Activated naive CD4-positive, alpha-beta T cell treated with anti-CD3 and anti-CD28 coated beads, Interleukin-2, amount 50 U/mL, for 16 hours (primary cell): ENCODE results near the gene ZNF555.
A peak's percentile ranks its signal among the peaks of the same experiment; 100 is the strongest.
"Not testable (repeated sequence)": the region's sequence is repeated elsewhere in the genome, so short reads cannot be mapped to it uniquely, and the experiment has no call there.

Source experiments
- DNase-seq: peaks from one replicate; pipeline ENCODE4 v3.0.0-alpha.2; 2020

Gene ZNF555

GRCh38 chr19:2840794-2841791, at the start of gene ZNF555:
ZNF555 (plus strand) TSS chr19:2841475; CDS start chr19:2841573, 98 bp downstream.
- peak; percentile 97 for DNase-seq

- DNase-seq = no peak
Measured at GRCh38 chr19:2791876-2792275, 49.4 kb upstream of the ZNF555 start.

- DNase-seq = not testable (repeated sequence)
Measured at GRCh38 chr19:2792666-2793065, 48.6 kb upstream of the ZNF555 start.

GRCh38 chr19:2793126-2793525, 48.1 kb upstream of the ZNF555 start:
- no peak for DNase-seq

- no peak for DNase-seq
Measured at GRCh38 chr19:2793577-2793976, 47.7 kb upstream of the ZNF555 start.

DNA sequence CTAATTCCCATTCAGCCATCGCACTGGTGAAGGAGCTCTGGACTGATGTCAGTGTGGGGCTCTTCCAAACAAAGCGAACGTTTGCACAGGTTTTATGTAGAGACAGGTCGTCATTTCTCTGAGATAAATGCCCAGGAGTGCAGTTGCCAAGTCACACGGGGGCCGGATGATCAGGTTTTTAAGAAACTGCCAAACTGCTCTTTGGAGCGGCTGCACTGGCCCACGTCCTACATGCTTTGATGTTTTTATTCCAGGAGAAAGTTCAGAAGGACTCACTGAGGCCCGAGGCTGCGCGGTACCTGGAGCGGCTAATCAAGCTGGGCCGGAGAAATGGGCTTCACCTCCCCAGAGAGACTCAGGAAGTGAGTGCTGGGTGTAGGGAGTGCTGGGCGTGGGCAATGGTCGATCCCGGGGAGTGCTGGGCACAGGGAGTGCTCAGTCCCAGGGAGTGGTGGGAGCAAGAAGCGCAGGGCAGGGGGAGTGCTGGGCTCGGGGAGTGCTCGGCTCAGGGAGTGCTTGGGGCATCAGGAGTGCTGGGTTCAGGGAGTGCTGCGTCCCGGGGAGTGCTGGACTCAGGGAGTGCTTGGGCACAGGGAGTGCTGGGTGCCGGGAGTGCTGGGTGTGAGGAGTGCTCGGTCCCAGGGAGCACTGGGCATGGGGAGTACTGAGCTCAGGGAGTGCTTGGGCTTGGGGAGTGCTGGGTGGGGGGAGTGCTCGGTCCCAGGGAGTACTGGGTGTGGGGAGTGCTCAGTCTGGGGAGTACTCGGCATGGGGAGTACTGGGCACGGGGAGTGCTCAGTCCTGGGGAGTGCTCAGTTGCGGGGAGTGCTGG, 45.2 kb upstream of the ZNF555 start:
- no peak for DNase-seq

DNA sequence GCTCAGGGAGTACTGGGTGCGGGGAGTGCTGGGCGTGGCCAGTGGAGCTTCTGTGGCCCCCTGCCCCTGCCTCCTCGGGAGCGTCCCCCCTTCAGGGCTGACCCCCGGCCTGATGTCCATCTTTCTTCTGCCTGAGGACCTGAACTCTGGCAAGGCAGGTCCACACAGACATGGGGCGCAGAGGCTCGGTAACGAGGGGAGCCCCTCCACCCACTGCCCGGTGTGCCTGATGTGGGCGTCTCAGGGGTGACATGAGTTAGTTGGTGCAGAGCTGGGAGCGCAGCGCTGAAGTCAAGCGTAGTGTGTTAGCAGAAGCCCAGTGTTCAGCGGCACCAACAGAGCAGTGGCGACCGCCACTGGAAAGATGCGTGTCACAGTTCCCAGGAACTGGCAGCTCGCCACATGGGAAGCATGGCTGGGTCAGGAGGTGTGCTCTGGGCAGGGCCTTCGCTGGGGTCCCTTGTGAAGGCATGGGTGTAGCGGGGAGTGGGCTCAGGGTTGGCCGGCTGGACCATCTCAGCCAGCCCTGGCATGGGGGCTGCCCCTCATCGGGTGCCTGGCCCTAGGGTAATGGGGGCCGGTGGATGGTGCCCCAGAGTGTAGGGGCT, 44.5 kb upstream of the ZNF555 start:
- no peak for DNase-seq

DNA sequence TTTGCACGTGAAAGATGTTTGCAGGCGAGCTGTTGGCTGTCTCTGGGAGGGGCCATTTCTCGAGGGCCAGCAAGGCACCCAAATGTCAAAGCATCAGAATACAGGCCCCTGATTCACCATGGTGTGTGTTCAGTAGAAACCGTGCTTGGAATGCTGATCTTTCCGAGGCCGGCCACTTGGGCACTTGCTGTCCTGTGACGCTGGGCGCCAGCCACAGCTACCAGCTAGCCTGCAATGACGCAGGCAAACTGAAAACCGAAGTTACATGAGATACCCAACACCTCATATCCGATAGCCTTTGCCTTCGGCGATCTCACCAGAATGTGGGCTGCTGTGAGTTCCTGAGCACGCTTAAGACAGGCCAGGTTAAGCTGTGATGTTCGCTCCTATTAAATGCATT, 44.0 kb upstream of the ZNF555 start:
- DNase-seq = no peak

DNA sequence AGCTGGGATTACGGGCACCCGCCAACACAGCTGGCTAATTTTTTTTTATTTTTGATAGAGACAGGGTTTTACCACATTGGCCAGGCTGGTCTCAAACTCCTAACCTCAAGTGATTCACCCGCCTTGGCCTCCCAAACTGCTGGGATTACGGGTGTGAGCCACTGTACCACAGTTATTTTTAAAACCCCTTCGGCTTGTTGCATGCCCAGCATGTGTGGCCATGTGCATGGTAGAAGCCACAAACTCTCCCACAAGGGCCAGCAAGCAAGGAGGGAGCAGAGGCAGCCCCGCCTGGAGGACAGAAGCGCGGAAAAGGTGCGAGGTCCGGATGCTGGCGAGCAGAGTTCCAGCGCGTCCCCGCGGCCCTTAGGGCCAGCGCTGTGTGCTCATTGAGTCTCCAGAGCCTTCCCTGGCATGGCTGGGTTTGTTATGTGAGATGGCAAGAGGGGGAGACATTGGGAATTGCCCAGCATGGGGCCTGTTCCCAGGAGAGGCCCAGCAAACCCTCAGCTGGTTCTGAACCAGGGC, 43.1 kb upstream of the ZNF555 start:
- DNase-seq = no peak

DNA sequence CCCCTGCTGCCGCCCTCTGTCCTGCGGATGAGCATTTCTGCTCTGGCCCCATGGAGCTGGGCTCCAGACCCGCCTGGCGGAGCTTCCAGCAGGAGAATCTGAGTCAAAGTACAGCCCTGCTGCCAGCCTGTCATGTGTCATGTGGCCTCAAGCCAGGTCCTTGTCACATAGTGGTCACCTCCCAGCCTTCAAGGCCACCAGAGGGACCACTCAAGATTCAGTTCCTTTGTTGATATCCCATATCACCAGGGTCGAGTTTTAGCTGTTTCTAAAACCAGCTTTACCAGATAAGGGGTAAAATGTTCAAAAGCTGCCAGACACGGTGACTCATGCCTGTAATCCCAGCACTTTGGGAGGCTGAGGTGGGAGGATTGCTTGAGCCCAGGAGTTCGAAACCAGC, 42.5 kb upstream of the ZNF555 start:
- DNase-seq = no peak

DNA sequence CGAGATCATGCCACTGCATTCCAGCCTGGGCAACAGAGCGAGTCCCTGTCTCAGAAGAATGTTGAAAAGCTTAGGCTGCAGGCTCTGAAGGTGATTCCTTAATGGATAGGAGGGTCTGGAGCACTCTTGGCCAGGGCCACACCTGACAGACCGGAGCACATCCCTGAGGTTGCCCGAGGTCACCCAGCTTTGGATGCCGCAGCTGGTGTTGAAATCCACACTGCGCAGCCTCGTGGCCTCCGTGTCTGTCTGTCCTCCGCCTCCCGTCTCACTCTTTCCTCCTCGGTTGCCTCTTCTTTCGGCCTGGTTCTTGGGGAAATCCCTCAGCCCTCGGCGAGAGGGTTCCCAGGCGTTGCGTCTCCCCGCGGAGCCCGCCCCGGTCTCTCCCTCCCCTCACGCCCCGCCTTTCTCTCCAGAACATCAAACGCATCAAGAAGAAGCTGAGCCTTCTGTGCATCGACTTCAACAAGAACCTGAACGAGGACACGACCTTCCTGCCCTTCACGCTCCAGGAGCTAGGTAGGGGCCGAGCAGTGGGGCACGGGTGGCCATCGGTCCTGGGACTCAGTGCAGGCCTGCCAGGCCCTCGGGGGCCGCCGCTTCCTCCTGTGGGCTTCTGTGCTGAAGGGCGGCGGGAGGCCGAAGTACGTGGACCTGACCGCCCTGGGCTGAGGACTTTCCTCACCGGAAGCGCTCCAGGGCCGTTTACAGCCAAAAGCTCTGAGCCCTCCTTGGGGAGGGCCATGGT, 41.8 kb upstream of the ZNF555 start:
- no peak for DNase-seq

DNA sequence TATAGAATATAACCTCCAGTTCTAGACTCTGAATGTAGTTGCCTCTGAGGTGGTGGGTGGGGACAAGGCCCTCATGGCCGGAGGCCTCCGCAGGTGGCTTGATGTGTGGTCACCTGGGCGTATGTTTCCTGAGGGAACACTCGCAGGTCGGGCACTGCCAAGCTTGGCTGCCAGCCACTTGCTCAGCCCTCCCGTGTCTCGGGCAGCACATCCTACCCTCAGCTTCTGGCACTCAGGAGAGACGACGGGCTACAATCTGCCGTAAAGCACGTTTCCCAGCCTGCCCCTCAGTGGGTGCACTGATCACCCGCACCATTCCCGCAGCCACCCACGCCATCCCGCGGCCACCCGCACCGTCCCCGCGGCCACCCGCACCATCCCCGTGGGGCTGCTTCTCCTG, 40.8 kb upstream of the ZNF555 start:
- DNase-seq = no peak

DNA sequence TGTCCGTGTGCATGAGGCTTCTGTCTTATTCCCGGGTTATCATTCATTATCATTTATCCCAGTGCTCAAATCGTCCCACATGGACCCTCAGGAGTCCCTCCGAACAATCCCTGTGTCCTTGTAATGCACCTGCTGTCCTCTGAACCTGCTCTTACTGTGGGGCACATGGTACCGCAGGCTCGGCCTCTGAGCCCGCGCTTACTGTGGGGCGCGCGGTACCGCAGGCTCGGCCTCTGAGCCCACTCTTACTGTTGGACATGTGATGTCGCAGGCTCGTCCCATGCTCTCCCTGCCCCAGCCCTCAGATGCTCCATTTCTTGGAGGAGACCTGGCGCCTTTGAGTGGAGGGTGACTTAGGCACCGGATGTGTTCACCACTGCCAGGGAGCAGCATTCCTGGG, 38.4 kb upstream of the ZNF555 start:
- DNase-seq = no peak

DNA sequence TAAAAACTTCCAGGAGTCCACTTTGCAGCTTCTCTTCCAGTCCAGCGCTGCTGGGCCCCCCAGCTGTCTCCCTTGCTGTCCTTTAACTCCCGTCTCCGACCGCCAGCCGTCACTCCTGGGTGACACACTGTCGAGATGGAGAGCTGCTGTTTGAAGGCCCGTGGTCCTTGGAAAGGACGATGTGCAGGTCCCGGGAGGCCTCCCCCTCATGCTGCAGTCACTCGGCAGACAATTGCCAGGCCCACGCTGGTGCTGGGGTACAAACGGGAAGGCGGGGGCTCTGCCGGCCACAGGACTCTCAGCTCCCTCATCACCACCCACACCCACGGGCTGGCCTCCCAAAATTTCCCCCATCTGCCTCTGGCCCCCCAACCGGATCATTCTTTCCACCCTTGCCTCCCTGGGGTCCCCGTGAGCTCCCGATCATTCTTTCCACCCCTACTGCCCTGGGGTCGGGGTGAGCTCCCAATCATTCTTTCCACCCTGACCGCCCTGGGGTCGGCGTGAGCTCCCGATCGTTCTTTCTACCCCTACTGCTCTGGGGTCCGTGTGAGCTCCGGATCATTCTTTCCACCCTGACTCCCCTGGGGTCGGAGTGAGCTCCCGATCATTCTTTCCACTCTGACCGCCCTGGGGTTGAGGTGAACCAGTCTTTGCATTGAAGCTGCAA, 37.7 kb upstream of the ZNF555 start:
- DNase-seq = no peak

DNA sequence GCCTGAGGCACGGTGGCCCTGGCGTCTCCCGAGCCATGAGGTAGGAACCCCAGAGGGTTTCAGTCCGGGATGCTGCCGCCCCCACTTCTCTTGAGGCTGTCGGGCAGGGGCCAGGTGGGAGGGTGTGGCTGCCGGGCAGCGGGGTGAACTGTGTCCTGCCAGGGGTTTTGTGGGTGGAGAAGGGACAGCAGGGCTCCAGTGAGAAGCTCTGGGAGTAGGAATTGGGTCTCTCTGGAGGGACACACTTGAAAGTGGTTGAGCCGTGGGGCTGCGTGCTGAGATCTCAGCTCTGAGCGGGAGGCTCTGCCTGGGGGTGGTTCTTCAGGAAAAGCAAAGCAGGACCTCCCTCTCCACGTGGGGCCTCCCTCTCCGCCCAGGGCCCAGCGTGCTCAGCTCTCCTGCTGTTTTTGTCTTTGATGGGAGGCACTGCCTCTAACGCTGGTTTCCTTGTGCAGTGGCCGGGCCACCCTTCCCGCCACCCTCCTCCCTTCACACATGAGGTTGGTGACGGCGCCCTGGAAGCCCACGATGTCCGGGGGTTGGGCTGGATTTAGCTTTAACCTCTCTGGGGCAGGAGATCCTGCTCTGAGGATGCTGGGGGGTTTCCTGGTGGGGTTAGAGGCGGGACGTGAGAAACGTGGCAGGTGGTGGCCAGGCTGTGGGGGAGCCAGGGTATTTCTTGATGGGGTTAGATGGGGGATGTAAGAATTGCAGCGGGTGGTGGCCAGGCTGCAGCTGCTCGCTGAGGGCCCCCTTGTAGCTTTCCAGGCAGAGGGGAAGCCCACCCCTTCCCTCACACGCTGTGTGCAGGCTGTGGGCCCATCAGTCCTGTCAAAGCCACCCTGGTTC, 36.9 kb upstream of the ZNF555 start:
- no peak for DNase-seq

DNA sequence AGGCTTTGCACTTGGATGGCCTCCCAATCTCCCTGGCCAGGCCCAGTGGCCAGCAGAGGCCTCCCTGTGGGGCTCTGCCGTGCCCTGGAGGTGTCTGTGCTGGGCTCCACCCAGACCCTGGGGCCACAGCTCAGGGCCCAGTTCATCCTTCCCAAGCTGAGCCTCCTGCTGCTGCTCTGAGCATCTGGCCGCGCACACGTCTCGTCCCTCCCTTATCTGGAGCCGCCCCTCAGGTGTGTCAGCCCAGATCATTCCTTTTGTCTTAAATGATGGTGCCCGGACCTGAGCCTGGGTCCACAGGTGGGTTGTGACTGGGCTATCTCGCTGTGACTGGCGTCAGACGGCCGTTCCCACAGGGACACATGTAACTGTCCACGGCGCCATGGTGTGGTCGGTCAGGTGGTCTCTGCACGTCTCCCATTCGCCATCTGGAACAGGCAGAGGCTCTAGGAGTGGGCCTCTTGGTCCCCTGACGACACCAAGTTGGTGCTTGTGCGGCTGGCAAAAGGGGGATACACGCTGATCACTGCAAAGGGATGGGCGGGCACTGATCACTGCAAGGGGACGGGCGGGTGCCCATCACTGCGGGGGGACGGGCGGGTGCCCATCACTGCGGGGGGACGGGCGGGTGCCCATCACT, 35.9 kb upstream of the ZNF555 start:
- DNase-seq = no peak

DNA sequence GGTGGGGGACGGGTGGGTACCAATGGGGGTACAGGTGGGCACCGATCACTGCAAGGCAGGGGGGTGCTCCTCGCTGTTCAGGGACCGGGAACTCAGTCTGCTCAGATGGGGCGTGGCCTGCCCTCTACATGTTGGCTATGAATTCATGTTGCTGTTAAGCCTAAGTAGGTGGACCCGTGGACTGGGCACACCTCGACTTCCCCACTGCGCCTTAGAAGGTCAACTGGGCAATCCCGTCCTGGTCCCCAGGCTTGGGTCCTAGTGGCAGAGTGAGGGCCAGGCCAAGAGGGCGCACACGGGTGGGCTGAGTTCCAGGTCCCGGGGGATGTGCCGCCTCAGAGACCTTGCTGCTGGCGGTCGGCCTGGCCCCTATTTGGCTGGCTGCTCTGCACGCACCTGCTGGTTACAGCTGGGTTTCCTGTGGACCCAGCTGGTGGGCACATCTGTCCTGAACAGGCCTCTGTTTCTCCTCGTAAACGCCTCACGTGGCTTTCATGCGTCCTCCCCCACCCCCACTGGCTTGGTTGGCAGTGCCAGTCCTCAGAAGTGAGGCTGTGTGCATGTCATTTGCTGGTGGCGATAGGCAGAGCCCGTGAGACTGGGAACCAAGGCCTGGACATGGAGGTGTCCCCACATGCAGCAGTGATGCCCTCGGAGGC, 35.2 kb upstream of the ZNF555 start:
- no peak for DNase-seq

DNA sequence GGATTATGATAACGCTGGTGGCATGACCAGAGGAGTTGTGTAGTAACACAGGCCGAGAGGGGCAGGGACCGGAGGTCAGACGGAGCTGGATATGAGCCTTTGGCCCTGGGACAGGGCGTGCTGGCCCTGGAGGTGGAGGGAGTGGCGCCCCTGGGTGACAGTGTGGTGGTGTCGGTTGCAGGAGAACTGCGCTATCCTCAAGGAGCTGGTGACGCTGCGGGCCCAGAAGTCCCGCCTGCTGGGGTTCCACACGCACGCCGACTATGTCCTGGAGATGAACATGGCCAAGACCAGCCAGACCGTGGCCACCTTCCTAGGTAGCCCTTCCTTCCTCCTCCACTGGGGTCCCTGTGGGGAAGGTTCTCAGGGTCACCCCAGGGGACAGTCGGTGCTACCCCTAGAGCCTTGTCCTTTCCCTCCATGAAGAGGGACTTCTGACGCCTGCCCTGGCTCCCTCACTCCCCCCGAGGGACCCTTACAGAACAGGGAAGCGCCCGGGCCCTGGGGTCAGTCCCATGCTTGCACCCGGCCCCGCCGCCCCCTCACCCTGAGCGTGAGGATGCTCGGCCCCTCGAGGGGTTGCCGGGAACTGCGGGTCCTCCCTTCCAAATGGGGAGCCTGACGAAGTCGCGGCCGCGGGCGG, 34.4 kb upstream of the ZNF555 start:
- no peak for DNase-seq
